Esophagus mucosa (tissue), 1 donor: ENCODE results near the gene CELSR3. TPM values are rescaled to one million over a fixed set of nuclear protein-coding genes. Genes with fewer than 3 reads are reported as not detected.
A peak's percentile ranks its signal among the peaks of the same experiment; 100 is the strongest.

Experiments used
- ATAC-seq: fragments of 200-7000 bp; cut with Tn5 transposase; one replicate; pipeline ENCODE4 v1.9.1; 2020
- total RNA-seq: library from RNA; stranded (reverse); gene quantifications from one replicate; pipeline ENCODE4 v1.2.4, GENCODE V29; 2023
- donor health status: DM: yes; HTN: yes; CAD: no.

CELSR3 gene
- total RNA-seq, 1 donor from 2014 or later = 0.88 TPM

GRCh38 chr3:48599509-48600285 lies 63.0 kb downstream of the CELSR3 start:
- no peak for ATAC-seq

GRCh38 chr3:48599077-48599501 lies 63.6 kb downstream of the CELSR3 start:
- peak; percentile 86 for ATAC-seq

GRCh38 chr3:48598323-48599076 lies 64.2 kb downstream of the CELSR3 start:
- ATAC-seq = peak; percentile 55

GRCh38 chr3:48597408-48597800 lies 65.3 kb downstream of the CELSR3 start:
- no peak for ATAC-seq

GRCh38 chr3:48596676-48597407 lies 65.8 kb downstream of the CELSR3 start:
- ATAC-seq = no peak

- ATAC-seq = no peak
These were observed 66.5 kb downstream of the CELSR3 start for GRCh38 chr3:48596157-48596556.

GRCh38 chr3:48595526-48596121 lies 67.1 kb downstream of the CELSR3 start:
- peak; percentile 36 for ATAC-seq

GRCh38 chr3:48595075-48595525 lies 67.6 kb downstream of the CELSR3 start, which contains the start of gene COL7A1:
Gene COL7A1, minus strand, starts transcription at chr3:48595329. Its CDS starts 170 bp downstream, at chr3:48595159.
- ATAC-seq = no peak

GRCh38 chr3:48594417-48595049 lies 68.2 kb downstream of the CELSR3 start:
- ATAC-seq = no peak

- ATAC-seq = no peak
These were observed 69.3 kb downstream of the CELSR3 start for GRCh38 chr3:48593337-48593736.

- no peak for ATAC-seq
These were observed 70.1 kb downstream of the CELSR3 start for GRCh38 chr3:48592519-48593087.

- no peak for ATAC-seq
These were observed 70.7 kb downstream of the CELSR3 start for GRCh38 chr3:48591886-48592518.

GRCh38 chr3:48591436-48591835 lies 71.2 kb downstream of the CELSR3 start:
- no peak for ATAC-seq

GRCh38 chr3:48588230-48588629 lies 74.5 kb downstream of the CELSR3 start:
- no peak for ATAC-seq

- ATAC-seq = no peak
These were observed 75.0 kb downstream of the CELSR3 start for GRCh38 chr3:48587686-48588085.

Other genes starting within 250 kb of the CELSR3 start
- 62.0 TPM for gene PLXNB1, start 232.8 kb downstream of the CELSR3 start, total RNA-seq
- gene CCDC51, start 222.8 kb downstream of the CELSR3 start, total RNA-seq = 15.3 TPM
- 244 TPM for gene TMA7, start 222.6 kb downstream of the CELSR3 start, total RNA-seq
- gene ATRIP, start 216.1 kb downstream of the CELSR3 start, total RNA-seq = 6.3 TPM
- 210 TPM for gene SHISA5, start 158.7 kb downstream of the CELSR3 start, total RNA-seq
- 8.3 TPM for gene PFKFB4, start 106.1 kb downstream of the CELSR3 start, total RNA-seq
- 2.2 TPM for gene UCN2, start 99.1 kb downstream of the CELSR3 start, total RNA-seq
- gene COL7A1, start 67.6 kb downstream of the CELSR3 start, total RNA-seq = 86.4 TPM
- 258 TPM for gene UQCRC1, start 53.2 kb downstream of the CELSR3 start, total RNA-seq
- not detected for gene TMEM89, start 41.1 kb downstream of the CELSR3 start, total RNA-seq
- gene SLC26A6, start 27.4 kb downstream of the CELSR3 start, total RNA-seq = 7.9 TPM
- gene NCKIPSD, start 23.0 kb upstream of the CELSR3 start, total RNA-seq = 12.6 TPM
- gene IP6K2, start 54.3 kb upstream of the CELSR3 start, total RNA-seq = 53.1 TPM
- gene PRKAR2A, start 185.0 kb upstream of the CELSR3 start, total RNA-seq = 46.3 TPM
- gene SLC25A20, start 236.0 kb upstream of the CELSR3 start, total RNA-seq = 4.7 TPM